Bladder microvascular endothelial cell (primary cell): Measurements from ENCODE around the gene HSPH1. TPM values are rescaled to one million over a fixed set of nuclear protein-coding genes. Genes with fewer than 3 reads are reported as not detected.

Source experiments
- total RNA-seq: library from RNA; depleted of rRNA; stranded (reverse); fragments of >200 nt; gene quantifications from 2 replicates; pipeline ENCODE4 v1.2.3, GENCODE V29; 2014

Gene HSPH1
- 30.0 and 205 TPM in 2 replicates for total RNA-seq

DNA sequence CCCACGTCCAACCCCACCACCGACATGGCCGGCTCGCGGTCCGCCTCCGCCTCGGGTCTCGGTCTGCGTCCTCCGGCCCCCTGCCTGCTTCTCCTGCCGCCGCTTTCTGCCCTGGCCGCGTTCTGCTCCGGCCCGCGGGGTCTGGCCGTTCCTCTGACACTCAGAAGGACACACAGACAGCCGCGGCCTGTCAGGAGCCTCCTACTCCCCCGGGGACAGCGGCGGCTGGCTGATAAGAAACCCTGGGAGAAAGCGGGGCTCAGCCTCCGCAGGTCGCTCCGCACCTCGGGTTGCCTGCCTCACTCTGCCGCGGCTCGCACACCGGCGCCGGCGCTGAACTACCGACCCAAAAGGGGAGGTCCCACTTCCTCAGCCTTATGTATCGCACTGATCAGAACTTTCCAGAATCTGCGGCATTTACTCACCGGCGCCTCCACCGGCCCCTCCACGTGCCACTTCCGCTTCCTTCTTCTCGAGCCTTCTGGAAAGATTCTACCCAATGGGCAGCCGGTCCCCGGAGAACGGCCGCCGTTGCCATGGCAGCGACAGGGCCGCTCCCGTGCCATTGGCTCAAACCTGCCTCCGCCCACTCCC, at the start of gene HSPH1:
TSS of gene HSPH1 (minus strand) at position 348 of the 594 bp plus-strand sequence. CDS start at position 26, 322 bp downstream.

GRCh38 chr13:31199849-31200636, 38.3 kb upstream of the HSPH1 start, which contains the start of gene B3GLCT:
Gene B3GLCT (plus strand): TSS chr13:31199975. CDS start chr13:31200085, 110 bp downstream.

Other genes with a start within 250 kb of the HSPH1 start
- not detected in 2 replicates for gene TEX26, start 229.2 kb downstream of the HSPH1 start, total RNA-seq
- gene B3GLCT, start 38.1 kb upstream of the HSPH1 start, total RNA-seq, result 10.0 and 35.3 TPM in 2 replicates